Aorta (tissue), 5 donors: ENCODE measurements around the gene GPR142. TPM values are rescaled to one million over a fixed set of nuclear protein-coding genes. Genes with fewer than 3 reads are reported as not detected.

Source experiments
- ATAC-seq: fragments of 200-7000 bp; cut with Tn5 transposase; one replicate; pipeline ENCODE4 v1.9.1; 2022; ENCODE audit warnings: moderate library complexity; ENCODE audit not compliant: low FRiP score
- DNase-seq, 2 donors: peaks; one replicate each; pipeline ENCODE4 v3.0.0-alpha.2; 2020
- H3K27ac ChIP-seq, 2 donors: one replicate each; pipeline ENCODE4 v1.5.1; 2013; ENCODE audit warnings: low read length in 2 of 2, mild to moderate bottlenecking in 2 of 2, moderate library complexity in 2 of 2, control low read depth in 1 of 2, inconsistent platforms in 1 of 2, low read depth in 1 of 2
- H3K27me3 ChIP-seq, 2 donors: one replicate each; pipeline ENCODE4 v1.6.1; 2013; ENCODE audit warnings: control low read depth in 1 of 2, low read length in 1 of 2, mild to moderate bottlenecking in 1 of 2, moderate library complexity in 1 of 2; ENCODE audit not compliant: insufficient read depth in 2 of 2, control insufficient read depth in 1 of 2
- H3K36me3 ChIP-seq, 2 donors: one replicate each; pipeline ENCODE4 v1.6.1; 2013; ENCODE audit warnings: control low read depth in 1 of 2, low read length in 1 of 2, mild to moderate bottlenecking in 1 of 2; ENCODE audit not compliant: insufficient read depth in 2 of 2, control insufficient read depth in 1 of 2
- H3K4me1 ChIP-seq, 2 donors: one replicate each; pipeline ENCODE4 v1.6.1; 2013; ENCODE audit warnings: low read length in 2 of 2, control low read depth in 1 of 2, mild to moderate bottlenecking in 1 of 2, moderate library complexity in 1 of 2; ENCODE audit not compliant: insufficient read depth in 2 of 2, control insufficient read depth in 1 of 2
- H3K4me3 ChIP-seq, 2 donors: one replicate each; pipeline ENCODE4 v1.5.1; 2013; ENCODE audit warnings: low read length in 2 of 2, control low read depth in 1 of 2, mild to moderate bottlenecking in 1 of 2
- H3K9me3 ChIP-seq: one replicate; pipeline ENCODE4 v1.6.1; 2013; ENCODE audit warnings: mild to moderate bottlenecking, low read length; ENCODE audit not compliant: control insufficient read depth
- WGBS, 2 donors: extraction: QIAGEN DNeasy Blood & Tissue Kit; methylation state at CpG; one replicate each; pipeline ENCODE4 v1.1.7; 2013; 5-methylcytosine and 5-hydroxymethylcytosine counted together
- intact Hi-C, 2 donors: fragments of 100-400 bp; cut with DNase I; formaldehyde crosslinking; loops; one replicate each; pipeline versions ENCODE4 v1.14.2 to v1.15.0; 2022
- polyA plus RNA-seq, 2 donors: library from polyadenylated mRNA; stranded (reverse); fragments of 200-250 nt; gene quantifications; one replicate each; pipeline ENCODE4 v1.2.3, GENCODE V29; 2013
- total RNA-seq, 2 donors: library from RNA; stranded (reverse); fragmentation: NEBNext Ultra II Directional; extraction: Animal tissue kit (Norgen Biotek cat#: 25700); gene quantifications; one replicate each; pipeline ENCODE4 v1.2.1, GENCODE V29; 2021
- donor health status: healthy with polysubstance abuse.
- donor health status: Bipolar disorder and iron deficiency.
- donor health status: DM: no; HTN: no; CAD: no.
- donor health status: DM: no; HTN: no; CAD: no.
- donor health status: DM: yes; HTN: yes; CAD: no.

GPR142 gene
- total and polyA plus RNA-seq, 4 donors = 2.1 TPM; not detected in 3

- Histone ChIP-seq H3K36me3 (no peaks in the 10 kb centered on the region), H3K9me3 (peaks cover 6% of the 10 kb centered on the region), H3K27me3 (no peaks in the 10 kb centered on the region), H3K4me1 (no peaks in the 10 kb centered on the region), H3K4me3 (no peak overlapping the region), H3K27ac (no peak overlapping the region)
- ATAC-seq (no peak), DNase-seq (no peak)
- intact Hi-C loops = no loop called here
- 64 to 80% methylated on average over 8 of the region's 8 CpGs for WGBS, 2 donors
Measured at GRCh38 chr17:74330446-74330845, 36.9 kb upstream of the GPR142 start.

DNA sequence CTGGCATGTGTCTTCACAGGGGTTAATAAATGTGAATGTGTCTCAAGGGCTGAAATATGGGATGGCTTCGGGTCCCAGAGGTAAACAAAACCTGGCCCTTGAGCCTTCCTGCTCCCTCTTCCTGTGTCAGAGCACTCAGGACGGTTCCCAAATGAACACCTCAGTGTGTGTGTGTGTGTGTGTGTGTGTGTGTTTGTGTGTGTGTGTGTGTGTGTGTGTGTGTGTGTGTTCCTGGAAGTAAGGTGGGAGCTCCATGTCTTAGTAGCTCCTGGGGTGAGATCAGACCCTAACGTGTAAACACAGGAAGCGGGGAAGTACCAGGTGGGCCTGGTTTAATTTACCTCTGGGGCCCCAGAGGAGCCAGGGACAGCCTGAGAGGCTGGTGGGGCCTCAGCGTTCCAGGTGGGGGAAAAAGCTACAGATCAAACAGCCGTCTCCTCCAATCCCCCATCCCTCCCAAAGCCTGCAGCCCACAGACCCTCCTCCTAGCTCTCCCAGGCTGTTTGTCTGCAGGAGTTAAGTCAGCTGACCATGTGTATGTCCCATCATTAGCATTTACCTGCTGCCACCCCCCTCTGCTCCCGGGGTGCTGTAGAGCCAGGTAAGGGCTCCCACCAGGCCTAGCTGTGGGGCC lies 35.2 kb upstream of the GPR142 start:
- Histone ChIP-seq H3K9me3 (peaks cover 6% of the 10 kb centered on the region), H3K4me3 (no peak overlapping the region), H3K4me1 (no peaks in the 10 kb centered on the region), H3K27me3 (no peaks in the 10 kb centered on the region), H3K36me3 (no peaks in the 10 kb centered on the region), H3K27ac (no peak overlapping the region)
- 62 to 66% methylated on average over 7 of the region's 7 CpGs for WGBS, 2 donors
- intact Hi-C loops = no loop called here
- DNase-seq = no peak
- ATAC-seq = no peak

- intact Hi-C loops = no loop called here
- DNase-seq (no peak), ATAC-seq (no peak)
- no peak overlapping the region for H3K4me3 ChIP-seq
- no peaks in the 10 kb centered on the region for H3K36me3 ChIP-seq
- H3K27me3 ChIP-seq = no peaks in the 10 kb centered on the region
- peaks cover 6% of the 10 kb centered on the region for H3K9me3 ChIP-seq
- no peaks in the 10 kb centered on the region for H3K4me1 ChIP-seq
- no peak overlapping the region for H3K27ac ChIP-seq
- 39 to 42% methylated on average over 11 of the region's 11 CpGs for WGBS, 2 donors
Measured at GRCh38 chr17:74332763-74333283, 34.5 kb upstream of the GPR142 start.

DNA sequence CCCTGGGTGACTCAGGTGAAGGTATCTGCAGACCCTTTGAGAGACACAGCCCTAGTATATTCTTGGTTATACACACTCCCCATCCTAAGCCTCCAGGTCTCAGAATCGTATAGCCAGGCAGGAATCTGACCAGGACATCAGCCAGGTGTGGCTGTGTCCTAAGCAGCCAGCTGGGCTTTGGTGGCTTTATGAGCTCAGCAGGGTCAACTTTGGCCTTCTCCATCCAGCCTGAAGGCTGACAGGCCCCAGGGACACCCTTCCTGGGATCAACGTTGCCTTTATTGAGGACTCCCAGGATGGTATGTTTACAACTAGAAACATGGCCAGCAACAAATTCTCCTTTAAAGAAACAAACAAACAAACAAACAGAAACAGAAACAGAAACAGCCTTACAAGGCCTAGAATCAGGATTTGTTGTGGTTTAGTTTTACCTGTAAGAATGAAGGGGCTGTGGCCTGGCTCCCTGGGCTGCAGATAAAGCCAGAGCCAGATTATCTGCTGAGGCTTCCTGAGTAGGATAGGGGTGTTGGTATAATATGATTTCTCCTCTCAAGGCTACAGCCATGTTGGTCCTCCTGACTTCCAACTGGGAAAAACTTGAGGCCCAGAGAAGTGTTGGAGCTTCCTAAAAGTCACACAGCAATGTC lies 32.8 kb upstream of the GPR142 start:
- H3K27ac ChIP-seq = no peak overlapping the region
- H3K4me3 ChIP-seq = no peak overlapping the region
- peaks cover 6% of the 10 kb centered on the region for H3K9me3 ChIP-seq
- H3K4me1 ChIP-seq = no peaks in the 10 kb centered on the region
- no peak for DNase-seq
- no peaks in the 10 kb centered on the region for H3K36me3 ChIP-seq
- no peaks in the 10 kb centered on the region for H3K27me3 ChIP-seq
- intact Hi-C loops = no loop called here
- no peak for ATAC-seq
- WGBS, 2 donors = 83 to 85% methylated on average over 2 of the region's 2 CpGs

GRCh38 chr17:74335529-74336062 lies 31.7 kb upstream of the GPR142 start:
- ATAC-seq = no peak
- intact Hi-C loops = no loop called here
- H3K27ac ChIP-seq = no peak overlapping the region
- no peaks in the 10 kb centered on the region for H3K4me1 ChIP-seq
- WGBS, 2 donors = 79 to 83% methylated on average over 5 of the region's 5 CpGs
- no peak overlapping the region for H3K4me3 ChIP-seq
- no peaks in the 10 kb centered on the region for H3K36me3 ChIP-seq
- H3K9me3 ChIP-seq = peaks cover 6% of the 10 kb centered on the region
- no peaks in the 10 kb centered on the region for H3K27me3 ChIP-seq
- no peak for DNase-seq

DNA sequence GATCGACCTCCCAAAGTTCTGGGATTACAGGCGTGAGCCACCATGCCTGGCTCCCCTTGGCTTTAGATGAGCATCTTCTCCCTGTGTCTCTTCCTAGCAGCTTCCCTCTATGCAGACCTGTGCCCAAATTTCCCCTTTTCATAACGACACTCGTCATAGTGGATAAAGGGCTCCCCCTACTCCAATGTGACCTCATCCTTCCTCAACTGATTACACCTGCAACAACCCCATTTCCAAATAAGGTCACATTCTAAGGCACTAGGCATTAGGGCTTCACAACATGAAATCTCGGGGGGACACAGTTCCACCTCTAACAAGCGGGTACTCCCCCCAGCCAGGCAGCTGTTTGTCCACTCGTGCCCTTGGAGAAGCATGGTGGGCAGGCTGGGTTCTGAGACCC lies 31.0 kb upstream of the GPR142 start:
- H3K4me1 ChIP-seq = no peaks in the 10 kb centered on the region
- DNase-seq (no peak), ATAC-seq (no peak)
- H3K27ac ChIP-seq = no peak overlapping the region
- H3K36me3 ChIP-seq = no peaks in the 10 kb centered on the region
- peaks cover 6% of the 10 kb centered on the region for H3K9me3 ChIP-seq
- no peak overlapping the region for H3K4me3 ChIP-seq
- H3K27me3 ChIP-seq = no peaks in the 10 kb centered on the region
- whole genome bisulfite sequencing, 2 donors = 79 to 86% methylated on average over 7 of the region's 7 CpGs
- intact Hi-C loops = no loop called here

GRCh38 chr17:74337834-74338500 lies 29.3 kb upstream of the GPR142 start:
- Histone ChIP-seq H3K4me3 (no peak overlapping the region), H3K36me3 (no peaks in the 10 kb centered on the region), H3K27ac (no peak overlapping the region), H3K9me3 (peaks cover 6% of the 10 kb centered on the region), H3K4me1 (no peaks in the 10 kb centered on the region), H3K27me3 (no peaks in the 10 kb centered on the region)
- intact Hi-C loops = no loop called here
- DNase-seq (no peak), ATAC-seq (no peak)
- WGBS, 2 donors = 65 to 66% methylated on average over 12 of the region's 12 CpGs

- H3K4me3 ChIP-seq = no peak overlapping the region
- ATAC-seq (no peak), DNase-seq (no peak)
- no peaks in the 10 kb centered on the region for H3K36me3 ChIP-seq
- no peak overlapping the region for H3K27ac ChIP-seq
- intact Hi-C loops = no loop called here
- no peaks in the 10 kb centered on the region for H3K27me3 ChIP-seq
- H3K4me1 ChIP-seq = no peaks in the 10 kb centered on the region
- WGBS, 2 donors = 81% methylated on average over 19 of the region's 19 CpGs
- H3K9me3 ChIP-seq = peaks cover 2% of the 10 kb centered on the region
Measured at GRCh38 chr17:74339537-74340195, 27.6 kb upstream of the GPR142 start.
